GM12873 (cell line): ENCODE data around the gene IL1RAPL2.

Source experiments
- CTCF ChIP-seq: IDR thresholded peaks from 2 replicates; pipeline ENCODE4 v1.5.1; 2012; ENCODE audit warnings: low read depth, mild to moderate bottlenecking, moderate library complexity, low read length, control low read depth; ENCODE audit not compliant: insufficient read depth; ENCODE audit errors: missing control alignments

IL1RAPL2 gene

GRCh38 chrX:104854790-104855340 is 288.9 kb downstream of the IL1RAPL2 start:
- TF ChIP-seq CTCF, result no peak

- TF ChIP-seq CTCF, result no peak
Observed at GRCh38 chrX:104863466-104863865, 297.5 kb downstream of the IL1RAPL2 start.

- no peak for TF ChIP-seq CTCF
Observed at GRCh38 chrX:104864296-104864695, 298.3 kb downstream of the IL1RAPL2 start.

- no peak for TF ChIP-seq CTCF
Observed at GRCh38 chrX:104877504-104877903, 311.5 kb downstream of the IL1RAPL2 start.

- TF ChIP-seq CTCF, result no peak
Observed at GRCh38 chrX:104902070-104902469, 336.1 kb downstream of the IL1RAPL2 start.

GRCh38 chrX:104913348-104913747 is 347.3 kb downstream of the IL1RAPL2 start:
- TF ChIP-seq CTCF, result peak; percentile 36

- no peak for TF ChIP-seq CTCF
Observed at GRCh38 chrX:104918122-104918521, 352.1 kb downstream of the IL1RAPL2 start.
